ENCODE results near the gene GMPPA. TPM values are rescaled to one million over a fixed set of nuclear protein-coding genes. Genes with fewer than 3 reads are reported as not detected.

GMPPA gene
- total RNA-seq, result 41.3 and 50.3 TPM in 2 replicates

DNA sequence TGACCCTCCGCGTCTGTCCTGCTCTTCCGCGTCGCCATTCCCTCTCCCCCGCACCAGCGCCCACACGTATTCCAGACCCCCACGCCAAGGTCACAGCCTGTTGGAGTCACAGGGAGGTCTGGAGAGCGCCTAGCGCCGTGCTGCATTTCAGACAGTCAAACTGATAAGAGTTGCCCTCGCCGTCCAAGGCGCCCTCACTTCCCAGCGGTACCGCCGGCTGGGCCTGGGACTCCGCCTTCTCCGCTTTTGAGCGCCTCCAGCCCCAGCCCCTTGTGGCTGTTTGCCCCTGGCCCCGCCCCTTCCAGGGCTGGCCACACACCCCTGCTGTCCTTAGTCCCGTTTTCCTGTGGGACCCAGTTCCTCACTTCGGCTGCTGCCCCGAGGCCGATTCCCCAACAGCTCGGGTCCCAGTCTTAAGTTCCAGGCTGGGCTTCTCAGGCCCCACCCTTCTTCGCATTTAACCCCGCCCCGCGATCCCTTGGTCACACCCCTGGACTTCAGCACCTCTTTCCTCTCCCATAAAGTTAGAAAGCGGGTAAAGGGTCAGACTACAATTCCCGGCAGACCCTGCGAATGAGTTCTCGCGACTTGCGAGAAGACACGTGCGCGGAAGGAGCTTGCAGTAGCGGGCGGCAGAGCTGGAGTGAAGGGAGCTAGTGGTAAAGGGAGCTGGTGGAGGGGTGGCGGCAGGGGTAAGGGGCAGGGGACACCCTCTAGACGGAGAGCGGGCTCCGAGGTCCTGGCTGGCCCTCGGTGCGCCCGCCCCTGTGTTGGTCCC lies at the start of gene GMPPA:
GMPPA (plus strand) TSS at position 612 of the 778 bp plus-strand sequence. CDS start 1,085 bp downstream, outside the sequence.
- peaks cover 7% of the 10 kb centered on the region for H3K36me3 Mint-ChIP-seq (ENCODE audit: low read depth)
- H3K4me1 Mint-ChIP-seq (ENCODE audit: low read depth), result peaks cover 36% of the 10 kb centered on the region
- peak within 1 kb of the TSS; percentile 93 for H3K4me3 Mint-ChIP-seq
- H3K9me3 Mint-ChIP-seq, result no peaks in the 10 kb centered on the region
- intact Hi-C loops (cut with micrococcal nuclease), result loop anchor here (1.0 to 5.0 kb wide), 15 partner anchors 11 to 1211 kb away; partner anchors contain the start of genes ANKZF1, ATG9A, CHPF and DNAJB2
- peak; percentile 94 for DNase-seq (ENCODE audit: low spot score)
- peak within 1 kb of the TSS; percentile 91 for H3K27ac Mint-ChIP-seq
- H3K27me3 Mint-ChIP-seq (ENCODE audit: insufficient read depth), result peaks cover 35% of the 10 kb centered on the region

DNA sequence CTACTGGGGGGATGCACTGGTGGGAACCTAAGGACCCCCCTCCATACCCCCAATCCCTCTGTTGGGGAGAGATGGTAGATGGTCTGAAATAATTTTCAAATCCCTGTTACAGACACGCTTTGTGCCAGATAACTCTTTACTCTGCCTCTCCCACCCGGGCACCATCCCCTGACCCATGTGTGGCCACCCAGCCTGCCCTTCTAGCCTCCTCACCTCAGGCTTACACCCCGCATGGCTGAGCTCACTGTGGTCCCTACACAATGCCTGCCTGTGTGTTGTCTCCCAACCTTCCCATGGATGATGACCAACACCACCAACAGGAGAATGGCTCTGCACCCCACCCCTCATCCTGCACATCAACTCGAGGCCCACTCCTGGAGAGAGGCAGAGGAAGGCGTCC lies 49.1 kb upstream of the GMPPA start:
- H3K36me3 Mint-ChIP-seq (ENCODE audit: low read depth), result no peaks in the 10 kb centered on the region
- no peak overlapping the region for H3K4me3 Mint-ChIP-seq
- no peak overlapping the region for H3K27ac Mint-ChIP-seq
- peaks cover 45% of the 10 kb centered on the region for H3K27me3 Mint-ChIP-seq (ENCODE audit: insufficient read depth)
- no peak for DNase-seq (ENCODE audit: low spot score)
- no peaks in the 10 kb centered on the region for H3K9me3 Mint-ChIP-seq
- H3K4me1 Mint-ChIP-seq (ENCODE audit: low read depth), result no peaks in the 10 kb centered on the region
- intact Hi-C loops (cut with micrococcal nuclease), result no loop called here

DNA sequence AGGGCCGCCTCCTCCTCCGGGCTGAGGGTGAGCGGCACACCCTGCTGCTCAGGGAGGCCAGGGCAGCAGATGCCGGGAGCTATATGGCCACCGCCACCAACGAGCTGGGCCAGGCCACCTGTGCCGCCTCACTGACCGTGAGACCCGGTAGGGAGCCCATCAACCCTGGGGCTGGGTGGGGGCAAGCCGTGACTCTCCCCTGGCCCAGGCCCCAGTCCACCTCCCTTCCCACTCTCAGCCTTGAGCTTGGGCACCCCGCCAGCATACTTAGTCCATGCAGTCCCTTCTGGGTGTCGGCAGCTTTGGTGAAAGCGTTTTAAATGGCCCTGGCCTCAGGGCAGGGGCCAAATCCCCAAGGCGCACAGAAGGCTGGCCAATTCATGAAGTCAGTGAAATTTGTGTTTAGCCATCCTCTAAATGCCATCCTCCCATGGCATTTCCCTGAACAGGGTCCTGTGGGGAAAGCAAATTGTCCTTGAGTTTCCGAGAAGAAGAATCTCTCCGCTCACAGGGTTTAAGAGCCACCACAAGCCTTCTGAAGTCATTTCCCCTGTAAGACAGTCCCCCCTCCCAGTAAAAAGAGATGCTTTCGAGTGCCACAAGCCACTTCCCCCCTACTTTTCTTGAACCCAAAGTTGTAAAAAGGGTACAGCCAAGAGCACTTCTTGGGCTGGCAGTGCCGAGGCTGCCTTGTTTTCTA lies 46.9 kb upstream of the GMPPA start:
- Mint-ChIP-seq H3K9me3 (no peaks in the 10 kb centered on the region), H3K36me3 (ENCODE audit: low read depth) (no peaks in the 10 kb centered on the region), H3K4me3 (no peak overlapping the region), H3K4me1 (ENCODE audit: low read depth) (no peaks in the 10 kb centered on the region), H3K27ac (no peak overlapping the region), H3K27me3 (ENCODE audit: insufficient read depth) (peaks cover 37% of the 10 kb centered on the region)
- no peak for DNase-seq (ENCODE audit: low spot score)
- intact Hi-C loops (cut with micrococcal nuclease), result no loop called here

DNA sequence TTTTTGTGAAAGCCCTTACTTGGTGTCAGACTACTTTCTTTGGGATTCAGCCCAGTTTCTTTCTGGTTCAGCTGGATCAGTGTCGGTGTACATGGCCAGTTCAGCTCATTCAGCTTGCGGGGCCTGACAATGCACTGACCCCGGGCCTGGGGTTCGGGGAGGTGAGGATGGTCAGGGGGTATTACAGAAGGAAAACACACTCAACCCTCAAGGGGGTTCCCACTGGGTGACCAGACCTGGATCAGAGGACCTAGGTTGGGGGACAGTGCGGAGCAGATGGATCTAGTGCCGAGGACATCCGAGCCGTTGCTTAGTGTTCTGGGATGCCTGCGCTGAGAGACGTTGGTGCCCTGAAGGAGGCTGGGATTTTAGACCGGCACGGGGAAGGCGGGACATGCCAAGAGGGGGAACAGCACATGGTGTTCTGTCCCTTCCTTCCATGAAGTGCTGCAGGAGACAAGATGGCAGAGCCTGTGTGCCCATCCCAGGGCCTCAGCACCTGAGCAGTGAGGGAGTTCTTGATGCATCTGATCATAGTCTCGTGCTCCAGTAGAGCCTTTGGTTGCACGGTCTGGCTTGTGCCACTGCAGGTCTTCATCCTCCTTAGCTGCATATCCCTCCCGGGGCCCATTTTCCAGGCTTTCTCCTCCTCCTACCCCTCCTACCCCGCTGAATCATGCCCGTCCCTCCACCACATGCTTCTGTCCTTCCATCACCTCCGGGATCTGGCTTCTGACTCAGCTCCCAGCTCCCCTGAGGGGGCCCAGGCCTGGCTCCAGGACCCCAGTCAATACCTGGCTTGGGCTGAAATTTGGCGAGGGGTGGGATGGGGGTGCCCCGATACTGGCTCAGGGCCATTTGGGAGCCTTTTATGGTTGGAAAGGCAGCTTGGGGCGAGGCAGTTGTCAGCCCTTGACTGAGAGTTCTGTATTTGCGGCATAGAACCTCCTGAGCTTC lies 46.1 kb upstream of the GMPPA start:
- no peak for DNase-seq (ENCODE audit: low spot score)
- Mint-ChIP-seq H3K36me3 (ENCODE audit: low read depth) (no peaks in the 10 kb centered on the region), H3K4me3 (no peak overlapping the region), H3K9me3 (no peaks in the 10 kb centered on the region), H3K27me3 (ENCODE audit: insufficient read depth) (peaks cover 30% of the 10 kb centered on the region), H3K4me1 (ENCODE audit: low read depth) (no peaks in the 10 kb centered on the region), H3K27ac (no peak overlapping the region)
- intact Hi-C loops (cut with micrococcal nuclease), result no loop called here

DNA sequence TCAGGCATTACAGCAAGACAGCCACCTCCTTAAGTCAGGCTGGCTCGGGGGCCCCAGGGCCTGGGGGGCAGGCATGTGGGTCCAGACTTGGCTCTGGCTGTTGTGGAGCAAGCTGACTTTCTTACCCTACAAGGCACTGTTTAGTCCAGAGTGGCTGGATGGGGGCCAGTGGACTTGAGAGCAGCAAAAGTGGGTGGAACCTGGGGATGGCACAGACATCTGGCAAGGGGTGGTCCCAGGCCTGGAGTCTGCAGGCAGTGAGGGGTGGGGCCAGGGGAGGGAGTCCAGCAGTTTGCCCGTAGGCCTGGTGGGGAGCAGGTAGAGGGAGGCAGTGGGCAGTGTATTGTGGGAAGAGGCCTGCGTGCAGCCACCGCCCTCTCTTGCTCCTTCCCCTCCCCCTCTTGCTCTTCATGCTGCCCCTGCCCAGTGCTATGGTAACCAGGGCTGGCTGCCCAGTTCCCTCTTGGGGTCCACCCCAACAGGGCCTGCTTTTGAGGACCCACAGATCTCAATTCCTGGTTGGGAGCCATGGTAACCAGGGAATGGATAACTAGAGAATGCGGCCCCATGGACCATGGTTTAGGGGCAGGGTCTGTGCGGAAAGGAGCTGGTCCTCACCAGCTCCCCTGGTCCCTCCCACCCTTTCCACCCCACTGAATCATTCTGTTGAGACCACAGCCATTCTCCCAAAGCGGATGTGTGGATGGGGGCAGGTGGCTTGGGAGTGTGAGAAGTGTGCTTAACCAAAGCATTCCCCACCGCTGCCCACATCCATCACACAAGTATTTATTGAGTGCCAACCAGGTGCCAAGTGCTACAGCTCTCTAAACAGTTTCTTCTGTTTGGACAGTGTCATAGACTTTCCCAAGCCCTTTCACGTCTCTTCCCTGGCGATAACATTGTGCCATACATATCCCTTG lies 44.8 kb upstream of the GMPPA start:
- Mint-ChIP-seq H3K4me1 (ENCODE audit: low read depth) (no peaks in the 10 kb centered on the region), H3K4me3 (no peak overlapping the region), H3K36me3 (ENCODE audit: low read depth) (no peaks in the 10 kb centered on the region), H3K27me3 (ENCODE audit: insufficient read depth) (peaks cover 29% of the 10 kb centered on the region), H3K9me3 (no peaks in the 10 kb centered on the region), H3K27ac (no peak overlapping the region)
- no peak for DNase-seq (ENCODE audit: low spot score)
- intact Hi-C loops (cut with micrococcal nuclease), result no loop called here

DNA sequence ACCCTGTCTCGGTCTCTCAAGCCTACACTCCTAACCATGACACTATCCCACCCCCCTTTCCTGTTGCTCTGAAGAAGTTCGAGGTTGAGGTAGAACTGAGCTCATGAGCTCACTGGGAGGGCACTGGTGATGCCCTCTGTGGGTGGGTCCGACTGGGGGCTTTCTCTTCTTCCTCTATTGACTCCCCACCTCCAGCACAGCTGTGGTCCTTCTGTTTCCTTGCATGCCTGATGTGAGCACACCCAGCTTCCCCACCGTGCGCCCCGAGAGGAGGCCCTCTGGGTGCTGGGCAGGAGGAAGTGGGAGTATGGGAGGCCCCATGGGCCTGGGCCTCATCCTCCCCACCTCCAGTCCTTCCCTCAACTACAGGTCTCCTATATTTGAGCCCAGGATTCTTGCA lies 43.1 kb upstream of the GMPPA start:
- Mint-ChIP-seq H3K36me3 (ENCODE audit: low read depth) (no peaks in the 10 kb centered on the region), H3K27me3 (ENCODE audit: insufficient read depth) (peaks cover 16% of the 10 kb centered on the region), H3K27ac (no peak overlapping the region), H3K4me1 (ENCODE audit: low read depth) (no peaks in the 10 kb centered on the region), H3K9me3 (no peaks in the 10 kb centered on the region), H3K4me3 (no peak overlapping the region)
- no peak for DNase-seq (ENCODE audit: low spot score)
- intact Hi-C loops (cut with micrococcal nuclease), result no loop called here

DNA sequence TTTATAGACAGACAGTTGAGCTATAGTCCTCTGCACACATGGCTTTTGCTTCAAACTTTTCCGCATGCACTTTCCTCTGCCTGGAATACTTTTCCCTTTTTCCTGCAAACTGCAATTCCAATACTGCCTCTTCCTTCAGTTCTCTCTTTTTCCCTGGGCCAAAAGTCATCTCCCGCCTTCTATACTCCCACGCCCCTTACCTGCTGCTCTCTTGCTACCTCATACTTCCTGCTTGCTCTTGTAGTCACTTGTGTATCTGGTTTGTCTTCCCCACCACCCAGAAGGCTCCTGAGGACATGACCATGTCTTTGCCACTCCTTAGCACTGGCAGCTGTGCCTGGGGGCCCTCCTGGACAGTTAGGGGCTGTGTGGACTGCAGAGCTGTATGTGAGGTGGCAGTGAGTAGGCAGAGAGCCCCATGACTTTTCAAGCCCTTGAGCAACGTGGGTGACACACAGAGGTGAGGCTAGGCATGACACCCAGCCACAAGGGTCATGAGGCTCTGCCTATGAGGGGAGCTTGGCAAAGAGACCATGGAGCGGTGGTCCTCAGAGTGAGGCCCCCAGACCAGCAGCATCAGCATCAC lies 40.8 kb upstream of the GMPPA start:
- no peaks in the 10 kb centered on the region for H3K9me3 Mint-ChIP-seq
- H3K4me1 Mint-ChIP-seq (ENCODE audit: low read depth), result no peaks in the 10 kb centered on the region
- H3K36me3 Mint-ChIP-seq (ENCODE audit: low read depth), result no peaks in the 10 kb centered on the region
- intact Hi-C loops (cut with micrococcal nuclease), result no loop called here
- no peak overlapping the region for H3K4me3 Mint-ChIP-seq
- DNase-seq (ENCODE audit: low spot score), result no peak
- H3K27ac Mint-ChIP-seq, result no peak overlapping the region
- peaks cover 9% of the 10 kb centered on the region for H3K27me3 Mint-ChIP-seq (ENCODE audit: insufficient read depth)

DNA sequence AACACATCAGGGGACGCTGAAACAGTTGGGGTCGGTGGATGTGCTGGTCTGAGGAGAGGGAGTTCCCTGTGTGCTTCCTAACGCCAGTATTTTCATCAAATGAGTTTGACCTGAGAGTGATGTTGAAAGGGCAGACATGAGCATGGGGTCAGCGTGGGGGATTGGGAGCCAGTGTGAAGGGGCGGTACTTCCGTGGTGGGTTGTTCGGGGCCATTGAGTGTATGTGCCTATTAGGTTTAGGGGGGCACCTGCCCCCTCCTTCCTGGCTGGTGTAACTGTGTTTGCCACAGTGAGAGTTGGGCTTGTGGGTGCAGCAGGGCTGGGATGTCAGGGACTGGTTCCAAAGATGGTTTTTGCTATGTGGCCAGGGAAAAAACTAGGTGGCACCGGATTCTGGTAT lies 39.7 kb upstream of the GMPPA start:
- Mint-ChIP-seq H3K4me1 (ENCODE audit: low read depth) (no peaks in the 10 kb centered on the region), H3K36me3 (ENCODE audit: low read depth) (no peaks in the 10 kb centered on the region), H3K4me3 (no peak overlapping the region), H3K27ac (no peak overlapping the region), H3K9me3 (no peaks in the 10 kb centered on the region), H3K27me3 (ENCODE audit: insufficient read depth) (peaks cover 5% of the 10 kb centered on the region)
- intact Hi-C loops (cut with micrococcal nuclease), result loop anchor here (1.0 kb wide), 1 partner anchor 71 kb away; no protein-coding TSS in a partner anchor
- no peak for DNase-seq (ENCODE audit: low spot score)

DNA sequence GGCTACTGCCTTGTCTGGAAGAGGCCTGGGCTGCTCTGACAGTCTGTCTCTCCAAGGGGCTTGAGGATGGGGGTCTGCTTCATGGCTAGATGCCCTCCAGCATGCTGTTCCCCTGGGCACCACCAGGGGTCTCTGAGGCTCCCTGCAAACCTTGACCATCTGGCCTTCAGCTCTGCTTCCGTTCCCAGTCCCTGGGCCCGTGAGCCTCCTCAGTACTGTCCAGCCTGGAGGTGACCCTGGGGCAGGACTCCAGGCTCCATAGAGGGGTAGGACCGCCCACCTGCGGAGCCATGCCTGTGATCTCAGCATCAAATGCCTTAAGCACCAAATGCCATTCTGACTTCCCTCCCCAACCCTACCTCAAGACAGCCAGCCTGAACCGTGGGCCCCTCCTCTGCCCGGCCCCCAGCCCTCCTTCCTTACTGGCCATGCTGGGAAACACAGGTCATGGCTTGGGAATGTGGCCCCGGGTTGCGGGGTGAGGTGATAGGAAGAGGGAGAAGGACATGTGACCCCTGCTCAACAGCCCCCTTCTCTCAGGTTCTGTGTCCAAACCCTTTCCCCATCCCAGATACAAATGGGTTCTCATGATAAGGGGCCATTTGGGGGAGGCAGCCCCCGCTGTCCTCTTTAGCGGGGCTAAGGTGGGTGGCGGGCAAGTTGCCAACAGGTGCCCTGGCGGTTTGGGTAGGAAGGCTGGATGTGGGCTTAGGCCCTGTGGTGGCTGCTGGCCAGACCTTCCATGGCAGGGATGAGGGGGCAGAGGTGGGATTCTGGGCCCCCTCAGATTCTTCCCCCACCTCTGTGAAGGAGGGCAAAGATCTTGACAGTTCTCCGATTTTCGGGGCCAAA lies 39.0 kb upstream of the GMPPA start:
- Mint-ChIP-seq H3K27ac (no peak overlapping the region), H3K4me1 (ENCODE audit: low read depth) (no peaks in the 10 kb centered on the region), H3K4me3 (no peak overlapping the region), H3K9me3 (no peaks in the 10 kb centered on the region), H3K27me3 (ENCODE audit: insufficient read depth) (peaks cover 4% of the 10 kb centered on the region), H3K36me3 (ENCODE audit: low read depth) (no peaks in the 10 kb centered on the region)
- intact Hi-C loops (cut with micrococcal nuclease), result loop anchor here (1.0 kb wide), 1 partner anchor 71 kb away; no protein-coding TSS in a partner anchor
- no peak for DNase-seq (ENCODE audit: low spot score)

DNA sequence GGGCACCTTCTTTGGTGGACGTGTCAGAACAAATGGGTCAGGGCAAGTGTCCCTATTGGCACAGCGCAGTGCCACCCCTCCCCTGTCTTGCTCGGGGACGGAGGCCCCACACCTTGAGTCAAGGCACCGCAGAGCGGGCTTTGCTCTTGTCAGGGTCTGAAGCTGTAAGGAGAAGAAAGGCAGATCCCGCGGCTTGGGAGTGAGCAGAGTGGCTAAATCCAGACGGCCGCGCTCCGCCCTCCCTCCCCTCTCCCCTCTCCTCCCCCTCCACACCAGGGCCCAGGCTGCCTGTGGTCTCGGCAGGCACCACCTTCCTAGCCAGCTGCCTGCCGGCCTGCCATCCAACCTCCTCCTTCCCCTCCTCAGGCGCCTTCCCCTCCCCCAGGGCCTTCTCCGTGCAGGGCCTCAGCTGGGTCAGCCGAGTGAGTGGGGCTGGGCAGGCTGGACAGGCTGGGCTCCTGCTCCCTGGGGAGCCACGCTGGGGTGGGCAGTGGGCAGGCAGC lies 38.2 kb upstream of the GMPPA start:
- Mint-ChIP-seq H3K4me1 (ENCODE audit: low read depth) (no peaks in the 10 kb centered on the region), H3K36me3 (ENCODE audit: low read depth) (no peaks in the 10 kb centered on the region), H3K4me3 (no peak overlapping the region), H3K27ac (no peak overlapping the region), H3K27me3 (ENCODE audit: insufficient read depth) (peaks cover 3% of the 10 kb centered on the region), H3K9me3 (no peaks in the 10 kb centered on the region)
- DNase-seq (ENCODE audit: low spot score), result no peak
- intact Hi-C loops (cut with micrococcal nuclease), result no loop called here

DNA sequence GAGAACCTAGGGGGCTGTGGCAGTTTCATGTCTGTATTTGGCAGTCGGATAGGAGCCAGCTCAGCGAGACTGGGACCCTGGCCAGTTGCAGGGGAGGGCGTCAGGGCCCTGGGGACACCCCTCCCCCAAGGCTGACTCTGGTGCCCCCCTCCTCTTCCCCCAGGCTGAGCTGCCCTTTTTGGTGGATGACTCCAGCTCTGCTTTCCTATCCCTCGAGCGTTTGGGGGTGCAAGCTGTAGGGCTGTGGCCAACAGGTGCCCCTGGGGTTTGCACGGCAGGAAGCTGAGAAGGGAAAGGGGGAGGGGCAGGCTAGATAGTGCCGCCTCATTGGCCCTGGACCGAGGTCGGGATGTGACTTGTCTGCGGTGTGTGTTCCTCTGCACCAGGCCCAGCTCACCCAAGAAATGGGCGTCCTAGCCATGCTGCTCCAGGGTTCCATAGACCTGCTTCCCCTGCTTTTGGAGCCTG lies 37.6 kb upstream of the GMPPA start:
- DNase-seq (ENCODE audit: low spot score), result no peak
- intact Hi-C loops (cut with micrococcal nuclease), result no loop called here
- no peaks in the 10 kb centered on the region for H3K9me3 Mint-ChIP-seq

More for the DNA sequence above, 37.6 kb upstream of the GMPPA start:
- H3K36me3 Mint-ChIP-seq (ENCODE audit: low read depth), result no peaks in the 10 kb centered on the region
- H3K4me3 Mint-ChIP-seq, result no peak overlapping the region
- peaks cover 3% of the 10 kb centered on the region for H3K27me3 Mint-ChIP-seq (ENCODE audit: insufficient read depth)
- H3K27ac Mint-ChIP-seq, result no peak overlapping the region
- H3K4me1 Mint-ChIP-seq (ENCODE audit: low read depth), result no peaks in the 10 kb centered on the region
